A172 (cell line): ENCODE results near the gene TPSD1. TPM values are rescaled to one million over a fixed set of nuclear protein-coding genes. Genes with fewer than 3 reads are reported as not detected.
"Not testable (repeated sequence)": the region's sequence is repeated elsewhere in the genome, so short reads cannot be mapped to it uniquely, and the experiment has no call there.

Experiments
- DNase-seq: peaks from one replicate; pipeline ENCODE4 v3.0.0-alpha.2; 2015; ENCODE audit warnings: low spot score
- total RNA-seq: library from RNA; depleted of rRNA; stranded (reverse); fragments of >200 nt; shearing (Covaris generic); gene quantifications from 2 replicates; pipeline ENCODE4 v1.2.3, GENCODE V29; 2014

Gene TPSD1
- total RNA-seq, 1 experiment from 2014 or later: not detected

DNA sequence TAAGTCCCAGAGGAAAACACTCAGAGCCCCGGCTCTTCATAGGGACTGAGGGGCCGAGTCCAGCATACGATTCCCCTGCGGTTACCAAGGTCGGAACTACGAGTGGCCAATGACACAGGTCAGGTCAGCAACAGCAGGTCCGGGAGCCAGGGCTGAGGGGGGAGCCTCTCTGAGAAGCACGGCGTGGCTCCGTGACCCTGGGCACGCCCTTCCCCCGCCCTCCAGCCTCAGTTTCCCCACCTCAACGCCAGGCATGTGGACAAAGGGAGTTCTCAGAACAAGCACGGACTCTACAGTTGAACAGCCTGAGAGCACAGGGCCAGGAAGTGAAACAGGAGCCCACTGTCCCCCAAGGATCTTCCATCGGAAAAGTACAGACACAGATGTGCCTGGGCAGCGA is 25.6 kb downstream of the TPSD1 start:
- no peak for DNase-seq

DNA sequence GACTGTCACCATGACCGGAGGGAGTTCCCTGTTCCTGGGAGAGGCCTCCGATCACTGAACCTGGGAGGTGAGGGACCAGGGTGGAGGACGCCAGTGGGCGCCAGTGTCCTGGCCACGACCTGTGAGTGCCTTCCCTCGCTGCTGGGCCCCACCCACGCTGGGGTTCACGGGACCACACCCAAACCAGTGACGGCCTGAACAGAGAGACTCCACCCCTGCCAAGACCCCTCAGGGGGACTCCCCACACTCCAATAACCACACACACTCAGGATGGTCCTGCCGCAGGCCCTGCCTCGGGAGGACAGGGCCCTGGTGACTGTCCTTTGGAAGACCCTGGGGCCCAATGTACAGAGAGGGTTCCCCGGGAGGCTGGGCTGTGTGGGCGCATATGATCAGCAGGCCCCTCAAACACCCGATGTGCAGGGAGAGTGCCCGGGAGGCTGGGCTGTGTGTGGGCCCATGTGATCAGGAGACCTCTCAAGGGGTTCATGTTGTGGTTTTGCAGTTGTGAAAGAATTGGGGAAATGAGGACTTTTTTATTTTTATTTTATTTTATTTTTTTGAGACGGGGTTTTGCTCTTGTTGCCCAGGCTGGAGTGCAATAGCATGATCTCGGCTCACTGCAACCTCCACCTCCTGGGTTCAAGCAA is 26.6 kb downstream of the TPSD1 start:
- no peak for DNase-seq

DNA sequence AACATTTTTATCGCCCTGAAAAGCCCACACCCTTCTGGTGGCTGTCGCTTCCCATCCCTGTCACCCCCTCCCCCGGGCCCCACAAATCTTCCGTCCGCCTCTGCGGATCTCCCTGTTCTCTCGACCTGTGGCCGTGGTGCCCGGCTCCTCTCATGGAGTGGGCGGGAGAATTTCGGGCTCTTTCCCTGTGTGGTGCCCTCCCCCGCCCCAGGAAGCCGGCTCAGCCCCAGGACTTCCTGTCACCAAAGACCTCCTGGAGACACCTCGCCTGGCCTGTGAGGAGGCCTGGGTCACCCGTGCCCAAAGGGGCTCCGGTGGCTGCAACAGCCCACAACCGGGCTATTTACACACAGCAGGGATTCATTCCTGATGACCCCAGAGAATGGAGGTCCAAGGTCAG is 27.4 kb downstream of the TPSD1 start:
- DNase-seq: no peak

DNA sequence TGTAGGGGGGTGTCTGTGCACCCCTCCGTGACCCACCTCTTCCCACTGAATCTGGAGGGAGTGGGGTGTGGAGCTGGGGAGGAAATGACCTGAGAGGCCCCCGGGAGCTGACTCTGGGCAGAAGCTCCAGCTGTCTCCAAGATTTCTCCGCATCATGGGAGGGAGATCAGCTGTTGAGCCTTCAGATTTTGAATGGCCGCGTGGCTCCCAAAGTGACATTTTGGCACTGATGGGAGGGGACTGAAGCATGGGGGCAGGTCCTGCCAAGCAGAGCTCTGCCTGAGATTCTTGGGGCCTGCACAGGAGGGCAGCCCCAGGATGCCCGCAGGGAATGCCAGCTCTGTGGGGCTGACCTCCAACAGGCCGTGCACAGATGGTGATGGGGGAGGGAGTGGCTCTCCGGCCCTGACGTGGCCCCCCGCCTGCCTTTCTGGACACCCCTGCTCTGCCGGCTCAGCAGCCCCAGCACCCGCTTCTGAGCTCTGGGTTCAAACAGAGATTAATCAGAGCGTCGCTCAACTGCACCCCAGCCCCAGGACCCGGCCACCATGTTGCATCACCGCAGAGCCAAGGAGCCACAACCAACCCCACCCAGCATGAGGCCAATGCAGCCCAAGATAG is 28.2 kb downstream of the TPSD1 start:
- no peak for DNase-seq

DNA sequence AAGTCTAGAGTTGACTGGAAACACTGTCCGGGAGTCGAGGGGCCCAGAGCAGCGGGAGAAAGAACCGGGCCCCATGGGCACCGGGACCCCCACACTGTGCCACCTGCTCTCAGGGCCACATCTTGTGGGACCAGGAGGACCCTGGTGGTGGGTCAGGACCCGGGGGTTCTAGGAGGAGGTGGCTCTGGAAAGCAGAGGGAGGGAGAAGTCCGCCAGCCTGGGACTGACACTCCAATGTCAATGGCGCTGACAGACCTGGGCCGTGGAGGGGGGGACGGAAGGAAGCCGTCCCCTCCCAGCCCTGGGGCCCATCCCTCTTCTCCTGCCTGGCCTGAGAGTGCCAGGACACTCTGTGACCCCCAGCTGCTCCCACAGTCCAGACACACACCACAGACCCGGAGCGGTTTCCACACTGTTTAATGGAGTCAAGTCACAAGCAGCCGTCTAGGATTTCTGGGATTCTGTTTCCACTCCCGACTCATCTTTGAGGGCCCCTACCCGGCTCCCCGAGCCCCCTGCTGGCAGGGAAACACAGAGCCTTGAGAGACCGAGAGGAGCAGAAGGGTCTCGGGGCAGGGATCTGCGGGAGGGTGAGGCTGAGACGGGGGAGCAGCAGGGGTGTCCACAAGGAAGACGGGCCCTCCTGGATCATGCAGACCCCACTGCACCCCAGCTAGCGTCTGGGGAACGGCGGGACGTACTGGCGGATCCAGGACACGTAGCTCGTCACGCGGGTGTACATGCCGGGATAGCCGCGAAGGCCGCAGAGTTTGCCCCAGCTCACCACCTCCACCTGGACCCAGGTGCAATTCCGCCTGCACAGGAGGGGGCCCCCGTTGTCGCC is 30.0 kb downstream of the TPSD1 start:
- no peak for DNase-seq

DNA sequence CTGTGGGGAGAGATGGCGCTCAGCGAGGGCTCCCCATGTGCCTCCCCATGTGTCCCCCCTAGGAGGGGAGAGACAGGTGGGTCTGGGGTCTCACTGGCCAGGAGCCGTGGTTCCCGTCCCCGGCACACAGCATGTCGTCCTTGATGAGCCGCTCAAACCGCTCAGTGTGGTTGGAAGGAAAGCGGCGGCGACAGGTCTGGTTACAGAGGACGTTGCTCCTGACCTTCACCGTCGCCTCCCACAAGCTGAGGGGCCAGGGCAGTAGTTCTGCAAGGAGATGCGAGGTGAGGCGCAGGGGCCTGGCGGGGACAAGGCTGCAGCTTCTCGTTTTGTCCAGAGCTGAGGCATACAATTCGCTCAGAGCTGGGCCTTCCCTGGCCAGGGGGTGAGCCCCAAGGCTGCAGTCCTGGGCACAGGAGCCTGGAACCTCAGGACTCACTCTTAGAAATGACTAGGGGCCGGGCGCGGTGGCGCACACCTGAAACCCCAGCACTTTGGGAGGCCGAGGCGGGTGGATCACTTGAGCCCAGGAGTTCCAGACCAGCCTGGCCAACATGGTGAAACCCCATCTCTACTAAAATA is 30.7 kb downstream of the TPSD1 start:
- no peak for DNase-seq

DNA sequence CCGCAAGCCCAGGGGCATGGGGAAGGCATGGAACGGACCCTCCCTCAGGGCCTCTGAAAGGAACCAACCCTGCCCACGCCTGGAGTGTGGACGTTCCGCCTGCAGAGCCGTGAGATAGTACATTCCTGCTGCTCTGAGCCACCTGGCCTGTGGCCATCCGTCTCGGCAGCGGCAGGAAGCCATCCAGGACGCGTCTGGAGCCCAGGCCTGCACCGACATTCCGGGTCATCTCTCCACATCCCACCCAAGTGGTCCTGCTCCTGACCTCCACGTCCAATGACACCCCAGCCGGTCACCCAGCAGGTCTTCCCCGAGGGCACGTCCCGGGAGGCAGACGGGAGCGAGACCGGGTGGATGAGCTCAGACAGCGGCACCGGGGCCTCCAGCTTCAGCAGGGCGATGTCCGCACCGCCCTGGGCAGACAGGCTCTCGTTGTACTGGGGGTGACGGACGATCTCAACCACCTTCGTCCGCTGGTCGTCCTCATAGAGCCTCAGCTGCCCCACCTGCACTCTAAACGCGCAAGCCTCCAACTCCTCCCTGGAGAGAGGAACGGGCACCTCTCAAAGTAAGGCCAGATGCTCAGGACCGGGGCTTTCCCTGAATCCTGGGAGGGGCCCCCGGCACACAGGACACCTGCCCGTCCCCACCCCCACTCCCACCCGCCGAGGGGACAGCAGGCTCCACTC is 32.3 kb downstream of the TPSD1 start:
- DNase-seq: no peak

DNA sequence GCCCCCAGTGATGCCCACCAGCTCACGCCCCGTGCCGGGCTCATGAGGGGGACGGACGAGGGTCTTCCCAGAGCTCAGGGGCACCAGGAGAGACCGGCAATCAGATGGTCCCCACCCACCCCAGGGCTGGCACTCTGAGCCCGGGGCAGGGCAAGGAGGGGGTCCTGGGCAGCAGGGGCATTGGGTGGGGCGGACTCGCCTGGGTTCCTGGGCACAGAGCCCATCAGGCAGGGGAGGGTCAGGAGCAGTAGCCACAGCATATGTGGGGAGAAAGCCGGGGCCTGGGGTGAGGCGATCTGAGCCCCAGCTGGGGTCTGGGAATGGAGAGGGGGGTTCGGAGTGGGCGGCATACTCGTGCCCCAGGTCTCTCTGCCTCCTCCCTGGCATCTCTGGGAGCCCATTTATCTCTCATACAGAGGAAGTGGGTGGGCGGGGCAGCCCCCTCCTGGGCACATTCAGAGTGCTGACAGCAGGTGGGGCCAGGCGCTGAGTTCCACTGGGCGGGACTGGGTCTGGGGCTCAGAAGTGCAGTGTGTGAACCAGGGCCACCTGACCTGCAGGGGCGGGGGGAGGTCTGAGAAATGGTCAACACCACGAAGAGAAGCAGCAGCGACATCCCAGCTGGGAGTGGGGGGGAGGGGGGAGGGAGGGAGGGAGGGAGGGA is 33.1 kb downstream of the TPSD1 start:
- no peak for DNase-seq

DNA sequence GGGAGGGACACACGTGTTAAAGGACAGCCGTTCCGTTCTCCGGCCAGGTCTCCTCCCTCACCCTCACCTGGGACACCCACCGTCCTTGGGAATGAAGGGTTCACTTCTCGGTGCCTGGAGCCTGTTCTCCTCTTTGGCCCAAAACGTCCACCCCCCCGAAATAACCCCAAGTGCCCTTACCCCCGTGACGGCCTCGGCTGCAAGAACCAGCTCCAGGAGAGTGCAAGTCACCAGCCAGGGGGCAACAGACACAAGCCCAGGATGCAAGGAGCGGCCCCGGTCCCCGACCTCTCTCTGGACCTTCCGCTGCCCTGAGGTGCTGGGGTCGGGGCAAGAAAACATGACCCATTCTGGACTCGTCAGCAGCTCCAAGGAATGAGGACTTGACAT is 33.6 kb downstream of the TPSD1 start:
- no peak for DNase-seq

DNA sequence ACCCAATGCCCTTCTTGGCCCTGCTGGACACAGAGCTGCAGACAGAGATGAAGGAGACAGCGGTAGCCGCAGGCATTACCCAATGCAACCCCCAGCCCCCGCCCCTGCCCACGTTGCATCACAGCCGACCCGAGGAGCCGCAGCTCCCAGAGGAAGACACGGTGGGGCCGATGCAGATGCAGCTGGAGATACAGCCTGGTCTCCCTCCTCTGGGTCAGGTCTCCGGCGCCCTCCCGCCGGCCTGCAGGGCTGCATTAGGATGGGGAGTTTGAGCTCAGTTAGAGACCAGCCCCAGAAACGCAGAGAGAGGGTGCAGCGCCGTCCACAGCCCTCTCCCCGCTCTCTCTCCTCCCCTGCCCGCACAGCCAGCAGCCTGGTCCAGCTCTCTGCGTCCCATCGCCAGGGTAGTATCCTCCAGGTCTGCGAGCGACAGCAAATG is 34.2 kb downstream of the TPSD1 start:
- DNase-seq: no peak

DNA sequence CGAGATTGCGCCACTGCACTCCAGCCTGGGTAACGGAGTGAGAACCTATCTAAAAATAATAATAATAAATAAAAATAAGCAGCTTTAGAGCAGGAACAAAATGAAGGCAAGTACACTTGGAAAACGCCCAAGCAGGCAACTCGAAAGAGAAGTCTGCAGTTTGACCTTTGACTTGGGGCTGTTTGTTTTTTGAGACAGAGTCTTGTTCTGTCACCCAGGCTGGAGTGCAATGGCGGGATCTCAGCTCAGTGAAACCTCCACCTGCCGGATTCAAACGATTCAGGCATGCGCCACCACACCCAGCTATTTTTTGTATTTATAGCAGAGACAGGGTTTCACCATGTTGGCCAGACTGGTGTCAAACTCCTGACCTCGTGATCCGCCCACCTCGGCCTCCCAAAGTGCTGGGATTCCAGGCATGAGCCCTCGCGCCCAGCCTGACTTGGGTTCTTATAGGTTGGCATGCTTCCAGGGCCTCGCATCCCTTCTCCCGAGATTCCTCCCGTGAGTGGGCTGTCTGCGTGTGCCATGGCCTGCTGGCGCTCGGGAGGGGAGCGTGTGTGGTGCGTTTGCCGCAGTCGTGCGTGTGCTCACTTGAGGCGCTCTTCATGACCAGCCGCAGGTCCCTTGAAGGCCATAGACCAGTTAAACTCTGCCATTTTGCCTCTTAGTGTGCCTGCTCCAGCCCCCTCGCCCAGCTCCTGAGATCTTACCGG is 35.1 kb downstream of the TPSD1 start:
- no peak for DNase-seq

DNA sequence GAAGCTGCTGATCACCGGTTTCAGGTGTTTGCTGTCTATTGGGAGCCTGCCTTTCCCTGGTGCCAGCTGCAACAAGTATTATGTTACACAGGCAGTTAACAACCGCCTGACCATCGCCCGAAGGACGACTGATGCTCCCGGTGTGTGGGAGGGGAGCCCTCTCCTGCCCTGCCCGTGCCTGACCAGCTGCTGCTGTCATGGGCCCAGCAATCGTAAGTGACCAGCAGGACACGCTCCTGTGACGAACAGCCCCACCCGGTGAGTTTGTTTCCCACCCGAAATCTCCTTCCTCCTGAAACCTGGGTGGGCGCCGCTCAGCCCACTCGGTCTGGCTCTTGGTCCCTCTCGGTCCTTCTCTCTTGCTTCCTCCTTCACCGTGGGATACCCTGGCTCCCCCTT is 35.7 kb downstream of the TPSD1 start:
- DNase-seq: no peak

DNA sequence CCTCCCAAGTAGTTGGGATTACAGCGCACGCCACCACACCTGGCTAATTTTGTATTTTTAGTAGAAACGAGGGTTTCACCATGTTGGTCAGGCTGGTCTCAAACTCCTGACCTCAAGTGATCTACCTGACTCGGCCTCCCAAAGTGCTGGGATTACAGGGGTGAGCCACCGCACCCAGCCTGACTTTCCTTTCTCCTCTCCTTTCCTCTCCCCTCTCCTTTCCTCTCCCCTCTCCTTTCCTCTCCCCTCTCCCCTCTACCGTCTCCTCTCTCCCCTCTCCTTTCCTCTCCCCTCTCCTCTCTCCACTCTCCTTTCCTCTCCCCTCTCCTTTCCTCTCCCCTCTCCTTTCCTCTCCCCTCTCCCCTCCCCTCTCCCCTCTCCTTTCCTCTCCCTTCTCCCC is 36.3 kb downstream of the TPSD1 start:
- not testable (repeated sequence) for DNase-seq

DNA sequence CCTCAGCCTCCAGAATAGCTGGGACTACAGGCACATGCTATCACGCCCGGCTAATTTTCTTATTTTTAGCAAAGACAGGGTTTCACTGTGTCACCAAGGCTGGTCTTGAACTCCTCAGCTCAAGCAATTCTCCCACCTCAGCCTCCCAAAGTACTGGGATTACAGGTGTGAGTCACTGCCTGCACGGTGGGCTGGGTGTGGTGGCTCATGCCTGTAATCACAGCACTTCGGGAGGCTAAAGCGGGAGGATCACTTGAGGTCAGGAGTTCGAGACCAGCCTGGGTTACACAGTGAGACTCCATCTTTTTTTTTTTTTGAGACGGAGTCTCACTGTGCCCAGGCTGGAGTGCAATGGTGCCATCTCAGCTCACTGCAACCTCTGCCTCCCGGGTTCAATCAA is 36.9 kb downstream of the TPSD1 start:
- peak; percentile 58 for DNase-seq

DNA sequence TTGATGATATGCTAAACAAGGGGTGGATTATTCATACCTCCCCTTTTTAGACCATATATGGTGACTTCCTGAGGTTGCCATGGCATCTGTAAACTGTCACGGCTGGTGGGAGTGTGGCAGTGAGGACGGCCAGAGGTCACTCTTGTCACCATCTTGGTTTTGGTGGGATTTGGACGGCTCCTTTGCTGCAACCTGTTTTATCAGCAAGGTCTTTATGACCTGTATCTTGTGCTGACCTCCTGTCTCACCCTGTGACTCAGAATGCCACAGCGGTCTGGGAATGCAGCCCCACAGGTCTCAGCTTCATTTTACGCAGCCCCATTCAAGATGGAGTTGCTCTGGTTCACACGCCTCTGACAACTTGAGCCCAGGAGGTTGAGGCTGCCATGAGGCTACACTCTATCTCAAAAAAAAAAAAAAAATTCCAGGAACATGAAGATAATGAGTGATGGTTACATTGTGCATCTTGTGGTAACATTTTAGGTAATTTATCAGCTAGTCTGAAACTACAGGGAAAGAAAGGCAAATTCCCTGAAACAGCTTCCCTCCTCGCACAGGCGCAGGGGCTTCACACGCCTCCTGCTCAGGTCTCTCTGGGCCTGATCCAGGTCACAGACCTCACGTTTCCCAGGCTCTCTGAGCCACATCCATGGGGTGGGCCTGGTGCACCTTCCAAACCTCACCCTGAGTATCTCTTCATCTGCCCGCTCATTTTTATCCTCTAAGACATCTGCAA is 38.2 kb downstream of the TPSD1 start:
- peak; percentile 64 for DNase-seq

DNA sequence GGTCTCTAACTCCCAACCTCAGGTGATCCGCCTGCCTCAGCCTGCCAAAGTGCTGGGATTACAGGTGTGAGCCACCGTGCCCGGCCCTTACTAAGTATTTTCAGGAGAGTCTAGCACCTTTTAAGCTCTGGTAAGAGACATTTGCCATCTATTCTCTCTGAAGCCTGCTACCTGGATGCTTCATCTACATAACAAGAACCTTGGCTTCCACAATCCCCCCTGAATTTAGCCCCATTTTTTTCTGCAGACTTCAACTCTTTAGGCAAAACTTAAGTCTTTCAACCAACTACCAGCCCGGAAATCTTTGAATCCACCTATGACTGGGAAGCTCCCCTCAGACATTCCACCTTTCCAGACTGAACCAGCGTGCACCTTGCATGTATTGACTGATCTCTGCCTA is 39.6 kb downstream of the TPSD1 start:
- DNase-seq: no peak

DNA sequence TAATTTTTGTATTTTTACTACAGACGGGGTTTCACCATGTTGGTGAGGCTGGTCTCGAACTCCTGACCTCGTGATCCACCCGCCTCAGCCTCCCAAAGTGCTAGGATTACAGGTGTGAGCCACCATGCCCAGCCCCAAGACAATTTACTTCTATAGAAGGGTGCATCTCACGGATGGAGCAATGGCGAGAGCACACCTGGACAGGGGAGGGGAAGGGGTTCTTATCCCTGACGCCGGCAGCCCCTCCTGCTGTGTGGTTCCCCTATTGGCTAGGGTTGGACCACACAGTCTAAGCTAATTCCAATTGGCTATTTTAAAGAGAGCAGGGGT is 40.8 kb downstream of the TPSD1 start:
- not testable (repeated sequence) for DNase-seq

DNA sequence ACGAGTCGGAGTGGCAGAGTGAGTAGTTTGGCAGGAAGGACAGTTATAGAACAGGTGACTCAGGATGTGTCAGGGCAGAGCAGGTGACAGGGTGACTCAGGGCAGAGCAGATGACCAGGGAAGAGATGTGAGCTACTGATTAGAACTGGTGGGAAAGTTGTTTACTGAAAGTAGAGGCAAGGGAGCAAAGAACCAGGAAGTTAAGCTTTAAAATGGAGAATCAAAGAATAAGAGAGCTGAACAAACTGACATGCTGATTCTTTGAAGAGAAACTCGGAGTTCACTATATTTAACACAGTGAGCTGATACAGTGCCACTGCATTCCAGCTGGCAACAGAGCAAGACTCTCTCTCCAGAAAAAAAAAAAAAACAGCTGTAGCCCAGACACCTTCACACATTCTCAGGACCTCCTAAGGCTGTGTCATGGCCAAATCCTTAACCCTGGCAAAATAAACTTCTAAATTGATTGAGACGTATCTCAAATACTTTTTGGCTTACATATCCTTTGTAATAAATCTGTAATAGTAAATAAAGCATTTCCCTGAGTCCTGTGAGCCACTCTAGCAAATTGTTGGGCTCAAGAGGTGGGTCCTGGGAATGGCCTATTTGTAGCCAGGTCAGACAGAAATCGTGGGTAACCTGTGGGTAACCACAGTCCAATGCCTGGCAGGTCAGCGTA is 41.3 kb downstream of the TPSD1 start:
- DNase-seq: peak; percentile 99

DNA sequence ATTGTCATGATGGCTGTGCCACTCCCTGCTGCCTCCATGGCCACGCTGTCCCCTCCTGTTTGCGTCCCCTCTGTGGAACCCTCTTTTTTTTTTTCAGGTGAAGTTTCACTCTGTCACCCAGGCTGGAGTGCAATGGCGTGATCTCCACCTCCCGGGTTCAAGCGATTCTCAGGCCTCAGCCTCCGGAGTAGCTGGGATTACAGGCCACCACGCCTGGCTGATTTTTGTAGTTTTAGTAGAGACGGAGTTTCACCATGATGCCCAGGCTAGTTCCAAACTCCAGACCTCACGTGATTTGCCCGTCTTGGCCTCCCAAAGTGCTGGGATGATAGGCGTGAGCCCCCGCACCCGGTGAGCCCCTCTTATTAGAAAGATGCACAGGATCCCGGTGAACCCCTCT is 42.5 kb downstream of the TPSD1 start:
- no peak for DNase-seq
